ENCODE results near the gene CTNNBIP1.

DNA sequence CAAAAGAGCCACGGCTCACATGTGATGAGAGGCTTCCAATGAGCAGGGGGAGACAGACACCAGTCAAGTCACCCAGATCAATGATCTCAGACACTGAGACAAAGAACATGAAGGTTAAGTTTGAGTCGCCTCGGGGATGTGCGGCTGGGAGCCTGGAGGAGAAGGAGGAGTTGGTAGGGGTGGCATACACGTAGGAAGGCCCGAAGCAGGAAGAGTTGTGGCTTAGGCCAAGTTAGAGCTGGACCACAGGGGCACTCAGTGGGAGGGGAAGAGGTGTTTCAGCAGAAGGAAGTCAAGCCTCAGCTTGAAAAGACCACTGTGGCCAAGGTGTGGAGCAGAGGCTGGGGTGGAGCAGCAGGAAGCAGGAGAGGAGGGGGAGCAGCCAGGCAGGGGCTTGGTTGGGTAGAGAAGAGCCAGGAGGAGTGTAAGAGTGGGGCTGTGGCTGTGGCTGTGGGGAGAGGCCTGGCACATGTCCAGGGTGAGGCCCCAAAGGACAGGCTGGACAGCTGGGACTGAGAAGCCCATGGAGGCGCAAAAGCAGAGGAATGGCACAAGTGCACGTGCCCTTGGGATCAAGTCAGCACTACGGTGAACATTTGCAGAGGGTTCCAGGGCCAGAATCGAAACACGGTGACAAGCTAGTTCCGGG, 27.6 kb downstream of the CTNNBIP1 start:
- no peak for TF ChIP-seq RARB (CRISPR knock-in tag; IDR thresholded peaks at IDR 0.05)
- TF ChIP-seq, protein P1, sequence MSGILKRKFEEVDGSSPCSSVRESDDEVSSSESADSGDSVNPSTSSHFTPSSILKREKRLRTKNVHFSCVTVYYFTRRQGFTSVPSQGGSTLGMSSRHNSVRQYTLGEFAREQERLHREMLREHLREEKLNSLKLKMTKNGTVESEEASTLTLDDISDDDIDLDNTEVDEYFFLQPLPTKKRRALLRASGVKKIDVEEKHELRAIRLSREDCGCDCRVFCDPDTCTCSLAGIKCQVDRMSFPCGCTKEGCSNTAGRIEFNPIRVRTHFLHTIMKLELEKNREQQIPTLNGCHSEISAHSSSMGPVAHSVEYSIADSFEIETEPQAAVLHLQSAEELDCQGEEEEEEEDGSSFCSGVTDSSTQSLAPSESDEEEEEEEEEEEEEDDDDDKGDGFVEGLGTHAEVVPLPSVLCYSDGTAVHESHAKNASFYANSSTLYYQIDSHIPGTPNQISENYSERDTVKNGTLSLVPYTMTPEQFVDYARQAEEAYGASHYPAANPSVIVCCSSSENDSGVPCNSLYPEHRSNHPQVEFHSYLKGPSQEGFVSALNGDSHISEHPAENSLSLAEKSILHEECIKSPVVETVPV (CRISPR knock-in tag; IDR thresholded peaks at IDR 0.05): no peak
- TF ChIP-seq, protein P2, sequence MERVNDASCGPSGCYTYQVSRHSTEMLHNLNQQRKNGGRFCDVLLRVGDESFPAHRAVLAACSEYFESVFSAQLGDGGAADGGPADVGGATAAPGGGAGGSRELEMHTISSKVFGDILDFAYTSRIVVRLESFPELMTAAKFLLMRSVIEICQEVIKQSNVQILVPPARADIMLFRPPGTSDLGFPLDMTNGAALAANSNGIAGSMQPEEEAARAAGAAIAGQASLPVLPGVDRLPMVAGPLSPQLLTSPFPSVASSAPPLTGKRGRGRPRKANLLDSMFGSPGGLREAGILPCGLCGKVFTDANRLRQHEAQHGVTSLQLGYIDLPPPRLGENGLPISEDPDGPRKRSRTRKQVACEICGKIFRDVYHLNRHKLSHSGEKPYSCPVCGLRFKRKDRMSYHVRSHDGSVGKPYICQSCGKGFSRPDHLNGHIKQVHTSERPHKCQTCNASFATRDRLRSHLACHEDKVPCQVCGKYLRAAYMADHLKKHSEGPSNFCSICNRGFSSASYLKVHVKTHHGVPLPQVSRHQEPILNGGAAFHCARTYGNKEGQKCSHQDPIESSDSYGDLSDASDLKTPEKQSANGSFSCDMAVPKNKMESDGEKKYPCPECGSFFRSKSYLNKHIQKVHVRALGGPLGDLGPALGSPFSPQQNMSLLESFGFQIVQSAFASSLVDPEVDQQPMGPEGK (CRISPR knock-in tag; IDR thresholded peaks at IDR 0.05; ENCODE audit: borderline replicate concordance): no peak
- no peak for TF ChIP-seq ZFP30 (CRISPR knock-in tag; IDR thresholded peaks at IDR 0.05)
- TF ChIP-seq ZFP3 (CRISPR knock-in tag; IDR thresholded peaks at IDR 0.05): no peak
- no peak for TF ChIP-seq ESRRG (CRISPR knock-in tag; IDR thresholded peaks at IDR 0.05)
- no peak for TF ChIP-seq ZNF8 (CRISPR knock-in tag; IDR thresholded peaks at IDR 0.05)
- no peak for TF ChIP-seq OSR1 (CRISPR knock-in tag; IDR thresholded peaks at IDR 0.05)
- TF ChIP-seq ARNTL (CRISPR knock-in tag; IDR thresholded peaks at IDR 0.05; ENCODE audit: borderline replicate concordance, low read depth): no peak
- TF ChIP-seq, protein P3, sequence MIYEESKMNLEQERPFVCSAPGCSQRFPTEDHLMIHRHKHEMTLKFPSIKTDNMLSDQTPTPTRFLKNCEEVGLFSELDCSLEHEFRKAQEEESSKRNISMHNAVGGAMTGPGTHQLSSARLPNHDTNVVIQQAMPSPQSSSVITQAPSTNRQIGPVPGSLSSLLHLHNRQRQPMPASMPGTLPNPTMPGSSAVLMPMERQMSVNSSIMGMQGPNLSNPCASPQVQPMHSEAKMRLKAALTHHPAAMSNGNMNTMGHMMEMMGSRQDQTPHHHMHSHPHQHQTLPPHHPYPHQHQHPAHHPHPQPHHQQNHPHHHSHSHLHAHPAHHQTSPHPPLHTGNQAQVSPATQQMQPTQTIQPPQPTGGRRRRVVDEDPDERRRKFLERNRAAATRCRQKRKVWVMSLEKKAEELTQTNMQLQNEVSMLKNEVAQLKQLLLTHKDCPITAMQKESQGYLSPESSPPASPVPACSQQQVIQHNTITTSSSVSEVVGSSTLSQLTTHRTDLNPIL (CRISPR knock-in tag; IDR thresholded peaks at IDR 0.05; ENCODE audit: low read depth): no peak
- TF ChIP-seq, protein P4, sequence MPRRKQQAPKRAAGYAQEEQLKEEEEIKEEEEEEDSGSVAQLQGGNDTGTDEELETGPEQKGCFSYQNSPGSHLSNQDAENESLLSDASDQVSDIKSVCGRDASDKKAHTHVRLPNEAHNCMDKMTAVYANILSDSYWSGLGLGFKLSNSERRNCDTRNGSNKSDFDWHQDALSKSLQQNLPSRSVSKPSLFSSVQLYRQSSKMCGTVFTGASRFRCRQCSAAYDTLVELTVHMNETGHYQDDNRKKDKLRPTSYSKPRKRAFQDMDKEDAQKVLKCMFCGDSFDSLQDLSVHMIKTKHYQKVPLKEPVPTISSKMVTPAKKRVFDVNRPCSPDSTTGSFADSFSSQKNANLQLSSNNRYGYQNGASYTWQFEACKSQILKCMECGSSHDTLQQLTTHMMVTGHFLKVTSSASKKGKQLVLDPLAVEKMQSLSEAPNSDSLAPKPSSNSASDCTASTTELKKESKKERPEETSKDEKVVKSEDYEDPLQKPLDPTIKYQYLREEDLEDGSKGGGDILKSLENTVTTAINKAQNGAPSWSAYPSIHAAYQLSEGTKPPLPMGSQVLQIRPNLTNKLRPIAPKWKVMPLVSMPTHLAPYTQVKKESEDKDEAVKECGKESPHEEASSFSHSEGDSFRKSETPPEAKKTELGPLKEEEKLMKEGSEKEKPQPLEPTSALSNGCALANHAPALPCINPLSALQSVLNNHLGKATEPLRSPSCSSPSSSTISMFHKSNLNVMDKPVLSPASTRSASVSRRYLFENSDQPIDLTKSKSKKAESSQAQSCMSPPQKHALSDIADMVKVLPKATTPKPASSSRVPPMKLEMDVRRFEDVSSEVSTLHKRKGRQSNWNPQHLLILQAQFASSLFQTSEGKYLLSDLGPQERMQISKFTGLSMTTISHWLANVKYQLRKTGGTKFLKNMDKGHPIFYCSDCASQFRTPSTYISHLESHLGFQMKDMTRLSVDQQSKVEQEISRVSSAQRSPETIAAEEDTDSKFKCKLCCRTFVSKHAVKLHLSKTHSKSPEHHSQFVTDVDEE (CRISPR knock-in tag; IDR thresholded peaks at IDR 0.05): no peak
- no peak for TF ChIP-seq ISL1 (CRISPR knock-in tag; IDR thresholded peaks at IDR 0.05)
- TF ChIP-seq TCF4 (CRISPR knock-in tag; IDR thresholded peaks at IDR 0.05; ENCODE audit: borderline replicate concordance): no peak
